Activated T-cell treated with anti-CD3 and anti-CD28 coated beads for 24 hours (primary cell): ENCODE measurements around the gene BPIFA2.
"Not testable (repeated sequence)": the region's sequence is repeated elsewhere in the genome, so short reads cannot be mapped to it uniquely, and the experiment has no call there.

Experiments
- DNase-seq: peaks from one replicate; pipeline ENCODE4 v3.0.0-alpha.2; 2020; ENCODE audit warnings: low read depth

Gene BPIFA2

DNA sequence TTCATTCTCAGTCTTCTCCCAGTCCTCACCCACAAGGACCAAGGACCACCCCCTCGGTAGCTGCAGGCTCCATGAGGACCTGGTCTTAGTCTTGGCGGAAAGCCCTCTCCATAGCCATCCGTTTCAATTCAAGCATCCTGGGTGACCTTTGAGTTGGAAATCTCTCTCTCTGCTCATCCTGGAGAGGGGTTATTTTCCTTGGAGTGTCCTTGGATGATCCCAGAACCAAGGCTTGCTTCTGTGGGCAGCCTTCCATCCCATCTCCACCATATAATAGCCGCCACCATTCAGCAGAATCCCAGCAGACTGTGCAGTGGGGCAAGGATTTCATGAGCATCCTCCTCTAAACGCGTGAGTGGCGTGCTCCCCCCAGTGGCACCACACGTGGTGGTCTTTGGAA, at the start of gene BPIFA2:
TSS of gene BPIFA2 (plus strand) at position 301 of the 400 bp plus-strand sequence. CDS start 987 bp downstream, outside the sequence.
- no peak for DNase-seq

DNA sequence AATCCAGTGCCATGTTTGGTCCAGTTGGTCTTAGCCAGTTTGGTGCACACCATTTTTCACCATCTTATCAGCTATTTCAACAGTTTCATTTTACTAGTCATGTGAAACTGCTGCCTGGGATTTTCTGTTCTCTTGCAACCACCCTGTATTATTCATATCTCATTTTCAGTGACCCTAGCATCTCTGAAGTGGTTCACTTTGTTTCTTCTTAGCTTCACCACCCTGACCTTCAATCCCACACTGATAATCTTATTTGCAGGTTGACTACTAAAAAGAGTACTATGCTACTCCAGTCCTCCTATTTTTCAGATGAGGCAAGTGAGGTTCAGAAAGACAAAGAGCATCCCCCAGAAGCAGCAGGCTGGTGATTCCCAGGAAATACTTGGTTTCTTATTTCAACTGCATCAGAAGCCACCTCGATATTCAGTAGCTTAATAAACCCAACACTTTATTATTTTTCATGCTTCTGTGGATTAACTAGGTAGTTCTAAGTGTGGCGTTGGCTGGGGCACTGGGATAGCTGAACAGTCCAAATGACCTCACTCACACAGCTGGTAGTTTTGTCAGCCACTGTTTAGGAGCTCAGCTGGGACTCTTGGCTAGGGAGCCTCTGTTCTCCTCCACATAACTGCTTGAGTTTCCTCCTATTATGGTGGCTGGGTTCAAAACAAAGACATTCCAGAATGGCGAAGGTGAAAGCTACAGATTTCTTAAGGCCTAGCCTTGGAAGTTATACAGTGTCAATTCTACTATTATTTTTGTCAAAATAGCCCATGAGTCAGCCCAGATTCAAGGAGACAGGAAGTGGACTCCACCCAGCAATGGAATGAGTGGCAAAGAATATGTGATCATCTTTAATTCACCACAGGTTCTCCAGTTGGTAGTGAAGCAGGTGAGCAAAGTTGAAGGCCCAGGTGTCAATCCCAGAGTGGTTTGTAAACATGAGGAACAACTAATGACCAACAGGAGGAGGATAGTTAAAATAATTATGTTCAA, 47.9 kb upstream of the BPIFA2 start:
- DNase-seq: no peak

GRCh38 chr20:33120934-33121333, 47.0 kb upstream of the BPIFA2 start:
- no peak for DNase-seq

DNA sequence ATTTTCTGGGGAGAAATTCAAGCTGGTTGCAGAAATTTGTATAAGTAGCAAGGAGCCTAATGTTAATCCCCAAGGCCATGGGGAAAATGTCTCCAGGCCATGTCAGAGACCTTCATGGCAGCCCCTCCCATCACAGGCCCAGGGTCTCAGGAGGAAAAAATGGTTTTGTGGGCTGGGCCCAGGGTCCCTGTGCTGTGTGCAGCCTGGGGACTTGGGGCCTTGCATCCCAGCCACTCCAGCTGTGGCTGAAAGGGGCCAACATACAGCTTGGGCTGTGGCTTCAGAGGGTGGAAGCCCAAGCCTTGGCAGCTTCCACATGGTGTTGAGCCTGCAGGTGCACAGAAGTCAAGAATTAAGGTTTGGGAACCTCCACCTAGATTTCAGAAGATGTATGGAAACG, 45.7 kb upstream of the BPIFA2 start:
- DNase-seq: not testable (repeated sequence)

GRCh38 chr20:33124261-33124660, 43.7 kb upstream of the BPIFA2 start:
- DNase-seq: no peak

- DNase-seq: no peak
These were observed 43.0 kb upstream of the BPIFA2 start for GRCh38 chr20:33124994-33125393.

DNA sequence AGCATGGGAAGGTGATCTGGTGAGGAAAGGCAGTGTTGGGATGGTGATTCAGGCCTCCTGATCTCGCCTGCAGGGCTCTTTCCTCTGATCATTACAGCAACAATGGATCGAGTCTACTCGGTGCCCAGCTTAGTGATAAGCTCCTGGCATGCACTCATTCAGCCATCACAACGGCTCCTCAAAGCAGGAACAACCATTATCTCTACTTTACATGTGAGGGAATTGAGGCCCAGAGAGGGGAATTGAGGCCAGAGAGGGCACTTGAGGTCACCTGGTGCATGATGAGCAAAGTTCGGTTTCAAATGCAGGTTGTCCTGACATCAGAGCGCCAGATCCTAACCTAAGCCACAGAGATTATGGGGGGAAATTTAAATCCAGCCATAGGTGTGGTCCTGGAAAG, 42.0 kb upstream of the BPIFA2 start:
- no peak for DNase-seq

GRCh38 chr20:33127422-33128097, 40.4 kb upstream of the BPIFA2 start:
- no peak for DNase-seq

DNA sequence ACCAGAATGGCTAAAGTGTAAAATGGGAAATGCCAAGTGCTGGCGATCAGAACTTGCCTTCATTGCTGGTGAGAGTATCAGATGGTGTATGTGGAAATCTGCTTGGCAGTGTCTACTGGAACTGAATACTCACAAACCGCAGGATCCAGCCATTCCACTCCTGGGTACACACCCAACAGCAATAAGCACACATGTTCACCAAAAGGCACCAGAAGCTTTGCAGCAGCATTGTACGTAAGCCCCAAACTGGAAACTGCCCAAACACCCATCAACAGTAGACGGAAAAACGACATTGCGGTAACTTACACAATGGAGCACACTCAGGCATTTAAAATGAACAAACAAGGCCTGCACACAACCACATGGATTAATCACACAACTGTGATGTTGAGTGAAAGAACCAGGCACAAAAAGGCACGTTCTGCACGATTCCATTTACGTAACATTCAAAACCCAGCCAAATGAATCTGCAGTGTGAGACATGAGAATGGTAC, 37.3 kb upstream of the BPIFA2 start:
- no peak for DNase-seq

DNA sequence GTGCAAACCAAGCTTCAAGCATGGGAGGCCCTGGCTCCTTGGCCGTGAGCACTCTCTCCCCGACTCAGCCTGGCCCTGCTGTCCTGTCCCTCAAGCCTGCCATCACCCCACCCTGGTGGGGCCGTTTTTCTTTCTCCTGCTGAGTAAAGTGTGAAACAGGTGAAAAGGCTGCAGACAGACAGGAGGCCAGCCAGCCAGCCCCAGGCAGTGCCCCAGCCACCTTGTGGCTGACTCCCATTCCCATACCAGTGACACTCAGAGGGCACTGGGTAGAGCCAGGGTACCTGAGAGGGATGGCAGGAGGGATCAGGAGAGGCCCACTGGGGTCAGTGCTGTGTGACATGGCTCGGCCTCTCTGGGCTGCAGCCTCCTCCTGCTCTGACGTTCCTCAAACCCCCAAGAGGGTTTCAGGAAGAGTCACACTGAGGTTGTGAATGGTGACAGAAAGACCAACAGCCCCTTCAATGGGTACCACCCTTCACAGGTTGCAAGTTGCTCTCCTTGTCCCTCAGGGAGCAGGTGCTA, 35.9 kb upstream of the BPIFA2 start:
- no peak for DNase-seq

- no peak for DNase-seq
These were observed 35.2 kb upstream of the BPIFA2 start for GRCh38 chr20:33132513-33133372.

- no peak for DNase-seq
These were observed 34.5 kb upstream of the BPIFA2 start for GRCh38 chr20:33133373-33133941.

DNA sequence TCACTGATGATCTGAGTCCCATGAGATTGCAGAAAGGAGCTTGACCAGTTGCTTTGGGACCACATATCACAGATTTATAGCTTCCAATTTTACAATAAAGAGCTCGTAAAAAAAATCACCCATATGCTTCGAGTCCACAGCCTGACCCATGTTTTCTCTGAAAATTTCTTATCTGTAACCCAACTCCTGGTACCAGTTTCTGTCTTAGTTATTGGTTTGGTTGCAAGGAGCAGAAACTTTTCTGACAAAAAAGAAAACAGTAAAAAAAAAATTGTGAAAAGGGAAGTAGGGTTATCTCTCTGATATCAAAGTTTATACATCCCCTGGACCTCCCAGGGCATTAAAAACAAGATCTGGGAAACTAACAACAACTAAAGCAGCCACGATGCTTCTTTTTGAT, 30.8 kb upstream of the BPIFA2 start:
- no peak for DNase-seq

GRCh38 chr20:33139467-33139866, 28.5 kb upstream of the BPIFA2 start:
- DNase-seq: no peak

GRCh38 chr20:33145521-33145920, 22.4 kb upstream of the BPIFA2 start:
- DNase-seq: no peak

DNA sequence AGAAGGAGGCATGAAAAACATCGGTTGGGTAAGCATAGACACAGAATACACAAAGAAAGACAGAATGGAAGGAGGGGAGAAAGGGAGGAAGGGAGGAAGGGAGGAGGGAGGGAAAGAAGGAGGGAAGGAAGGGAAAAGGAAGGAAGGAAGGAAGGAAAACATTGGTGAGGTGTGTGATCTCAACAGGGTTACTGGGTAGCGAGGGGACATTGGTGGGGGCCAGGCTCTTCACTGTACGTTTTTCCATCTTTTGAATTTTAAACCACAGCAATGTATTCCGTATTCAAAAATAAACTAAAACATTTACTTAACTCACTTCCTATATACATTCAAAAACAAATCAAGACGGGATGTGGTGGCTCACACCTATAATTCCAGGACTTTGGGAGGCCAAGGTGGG, 20.7 kb upstream of the BPIFA2 start:
- no peak for DNase-seq

DNA sequence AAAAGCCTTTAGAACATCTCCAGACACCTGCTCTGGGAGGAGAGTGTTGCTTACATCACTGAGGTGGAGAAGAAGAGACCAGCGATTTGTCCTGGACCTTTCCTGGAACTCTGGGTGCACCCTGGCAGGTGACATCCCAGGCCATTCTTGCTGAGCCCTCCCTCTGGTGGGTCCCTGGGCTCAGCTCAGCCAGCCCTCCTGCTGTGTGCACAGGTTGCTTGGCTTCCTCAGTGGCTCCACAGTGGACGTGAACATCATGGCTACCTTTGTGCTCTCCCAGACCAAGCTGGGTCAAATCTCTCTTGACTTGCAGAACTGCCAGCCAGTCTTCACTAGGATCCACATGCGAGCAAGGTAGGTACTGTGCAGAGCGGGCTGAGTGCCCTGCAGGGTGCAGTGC, 19.9 kb upstream of the BPIFA2 start:
- no peak for DNase-seq

DNA sequence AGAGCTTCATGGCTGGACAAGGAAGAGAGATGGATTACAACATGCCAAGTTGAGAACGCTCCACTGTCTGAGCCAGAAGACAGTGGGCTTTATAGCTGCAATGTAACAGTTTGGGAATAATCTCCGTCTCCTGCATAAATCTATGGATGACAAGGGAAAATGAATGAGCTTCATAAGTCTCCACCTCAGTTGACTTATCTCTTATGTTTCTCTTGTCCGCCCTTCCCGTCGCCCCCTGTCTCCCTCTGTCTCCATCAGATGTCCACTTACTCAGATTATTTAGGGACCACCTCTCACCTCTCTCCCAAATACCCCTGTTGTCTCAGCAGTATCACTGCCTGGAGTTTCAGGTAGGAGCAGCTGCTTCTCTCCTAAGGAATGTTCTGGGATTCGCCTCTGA, 13.7 kb upstream of the BPIFA2 start:
- DNase-seq: no peak

DNA sequence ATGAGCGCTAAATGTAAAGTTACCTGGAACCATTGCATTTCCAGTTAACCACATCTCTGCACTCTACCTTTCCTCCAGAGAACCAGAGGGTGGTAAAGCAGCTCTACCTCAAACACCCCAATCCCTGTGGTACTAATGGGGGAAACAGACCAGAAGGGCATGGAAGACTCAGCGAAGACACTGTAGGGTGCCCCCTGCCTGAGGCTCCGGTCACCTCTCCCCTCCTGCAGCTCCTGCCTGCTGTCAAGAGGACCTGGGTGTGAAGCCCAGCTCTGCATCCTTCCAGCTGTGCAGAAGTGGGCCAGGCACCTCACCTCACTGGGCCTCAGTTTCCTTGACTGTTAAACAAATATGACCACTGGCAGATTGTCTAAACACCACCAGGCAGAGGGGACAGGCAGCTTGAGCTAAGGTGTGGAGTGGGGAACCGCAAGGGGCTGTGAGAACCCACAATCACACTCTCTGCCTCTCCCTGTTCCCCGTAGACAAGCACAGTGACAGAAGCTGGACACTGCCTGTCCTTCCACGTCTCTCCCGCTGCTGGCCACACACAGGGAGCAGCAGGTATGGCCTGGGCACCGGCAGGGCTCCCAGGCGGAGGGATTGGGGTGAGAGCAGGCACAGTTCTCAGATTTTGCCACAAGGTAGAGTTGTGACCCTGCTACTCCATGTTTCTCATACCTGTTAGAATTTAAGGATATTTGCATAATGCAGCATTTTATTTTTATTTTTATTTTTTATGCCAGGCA, 9.1 kb upstream of the BPIFA2 start:
- DNase-seq: no peak

DNA sequence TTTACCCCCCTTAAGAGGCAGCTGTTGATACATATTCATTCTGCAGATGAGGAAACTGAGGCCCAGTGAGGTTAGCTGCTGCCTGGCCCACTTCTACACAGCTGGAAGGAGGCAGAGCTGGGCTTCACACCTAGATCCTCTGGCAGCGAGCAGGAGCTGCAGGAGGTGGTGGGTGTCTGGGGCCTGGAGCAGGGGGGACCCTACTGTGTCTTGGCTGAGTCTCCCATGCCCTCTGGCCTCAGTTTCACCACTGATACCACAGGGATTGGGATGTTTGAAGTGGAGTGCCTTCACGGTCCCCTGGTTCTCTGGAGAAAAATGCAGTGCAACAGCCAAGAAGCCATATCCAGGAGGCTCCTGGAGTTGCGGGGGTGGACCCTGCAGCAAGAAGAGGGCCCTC, 8.2 kb upstream of the BPIFA2 start:
- no peak for DNase-seq

- no peak for DNase-seq
These were observed 7.3 kb upstream of the BPIFA2 start for GRCh38 chr20:33160681-33161080.
